GM19025 (cell line): ENCODE results near the gene DNAJB6.

Experiments
- ATAC-seq: cut with Tn5 transposase; IDR thresholded peaks from one replicate; pipeline ENCODE4 v1.9.1; 2021; ENCODE audit warnings: mild to moderate bottlenecking, low read depth, moderate library complexity; ENCODE audit not compliant: unreplicated experiment

The DNAJB6 gene

GRCh38 chr7:157394246-157395191 lies 57.7 kb downstream of the DNAJB6 start:
- no peak for ATAC-seq

GRCh38 chr7:157395206-157395605 lies 58.4 kb downstream of the DNAJB6 start:
- ATAC-seq = no peak

GRCh38 chr7:157396316-157397035 lies 59.7 kb downstream of the DNAJB6 start:
- ATAC-seq = no peak

- ATAC-seq = no peak
Observed at GRCh38 chr7:157397036-157397720, 60.4 kb downstream of the DNAJB6 start.

GRCh38 chr7:157397731-157398691 lies 61.2 kb downstream of the DNAJB6 start:
- ATAC-seq = no peak

- ATAC-seq = no peak
Observed at GRCh38 chr7:157399086-157399687, 62.4 kb downstream of the DNAJB6 start.

GRCh38 chr7:157400171-157400860 lies 63.5 kb downstream of the DNAJB6 start:
- no peak for ATAC-seq

- no peak for ATAC-seq
Observed at GRCh38 chr7:157401567-157402387, 65.0 kb downstream of the DNAJB6 start.

GRCh38 chr7:157402388-157402703 lies 65.5 kb downstream of the DNAJB6 start:
- no peak for ATAC-seq

GRCh38 chr7:157402911-157403534 lies 66.2 kb downstream of the DNAJB6 start:
- ATAC-seq = no peak

- no peak for ATAC-seq
Observed at GRCh38 chr7:157403646-157404401, 67.0 kb downstream of the DNAJB6 start.

- no peak for ATAC-seq
Observed at GRCh38 chr7:157404845-157405481, 68.2 kb downstream of the DNAJB6 start.

- ATAC-seq = no peak
Observed at GRCh38 chr7:157405501-157405900, 68.7 kb downstream of the DNAJB6 start.

- no peak for ATAC-seq
Observed at GRCh38 chr7:157405914-157406810, 69.4 kb downstream of the DNAJB6 start.

- ATAC-seq = no peak
Observed at GRCh38 chr7:157406971-157407370, 70.2 kb downstream of the DNAJB6 start.
